Fibroblast of pulmonary artery (primary cell): ENCODE data around the gene LYZL1.
"Not testable (repeated sequence)": the region's sequence is repeated elsewhere in the genome, so short reads cannot be mapped to it uniquely, and the experiment has no call there.

Experiments used
- DNase-seq: peaks from one replicate; pipeline ENCODE4 v3.0.0-alpha.2; 2010; ENCODE audit warnings: low read depth
- H3K4me3 ChIP-seq: replicated peaks from 2 replicates; pipeline ENCODE4 v1.5.1; 2011; ENCODE audit warnings: low read depth, mild to moderate bottlenecking, control low read depth, low read length, moderate library complexity
- CTCF ChIP-seq: IDR thresholded peaks from 2 replicates; pipeline ENCODE4 v1.5.1; 2011; ENCODE audit warnings: mild to moderate bottlenecking, control low read depth, low read length, inconsistent platforms; ENCODE audit errors: missing control alignments

Gene LYZL1

GRCh38 chr10:29355411-29355991 lies 66.6 kb downstream of the LYZL1 start:
- no peak overlapping the region for H3K4me3 ChIP-seq
- TF ChIP-seq CTCF, result no peak
- DNase-seq, result no peak

- DNase-seq, result no peak
- TF ChIP-seq CTCF, result no peak
- no peak overlapping the region for H3K4me3 ChIP-seq
Measured at GRCh38 chr10:29356931-29357330, 68.1 kb downstream of the LYZL1 start.

- TF ChIP-seq CTCF, result no peak
Measured at GRCh38 chr10:29358010-29358616, 69.2 kb downstream of the LYZL1 start.

GRCh38 chr10:29360215-29360853 lies 71.5 kb downstream of the LYZL1 start:
- DNase-seq, H3K4me3 ChIP-seq: not testable (repeated sequence)

More at GRCh38 chr10:29358010-29358616, 69.2 kb downstream of the LYZL1 start:
- no peak for DNase-seq
- H3K4me3 ChIP-seq, result no peak overlapping the region
